ENCODE results near the gene PDE6D.

DNA sequence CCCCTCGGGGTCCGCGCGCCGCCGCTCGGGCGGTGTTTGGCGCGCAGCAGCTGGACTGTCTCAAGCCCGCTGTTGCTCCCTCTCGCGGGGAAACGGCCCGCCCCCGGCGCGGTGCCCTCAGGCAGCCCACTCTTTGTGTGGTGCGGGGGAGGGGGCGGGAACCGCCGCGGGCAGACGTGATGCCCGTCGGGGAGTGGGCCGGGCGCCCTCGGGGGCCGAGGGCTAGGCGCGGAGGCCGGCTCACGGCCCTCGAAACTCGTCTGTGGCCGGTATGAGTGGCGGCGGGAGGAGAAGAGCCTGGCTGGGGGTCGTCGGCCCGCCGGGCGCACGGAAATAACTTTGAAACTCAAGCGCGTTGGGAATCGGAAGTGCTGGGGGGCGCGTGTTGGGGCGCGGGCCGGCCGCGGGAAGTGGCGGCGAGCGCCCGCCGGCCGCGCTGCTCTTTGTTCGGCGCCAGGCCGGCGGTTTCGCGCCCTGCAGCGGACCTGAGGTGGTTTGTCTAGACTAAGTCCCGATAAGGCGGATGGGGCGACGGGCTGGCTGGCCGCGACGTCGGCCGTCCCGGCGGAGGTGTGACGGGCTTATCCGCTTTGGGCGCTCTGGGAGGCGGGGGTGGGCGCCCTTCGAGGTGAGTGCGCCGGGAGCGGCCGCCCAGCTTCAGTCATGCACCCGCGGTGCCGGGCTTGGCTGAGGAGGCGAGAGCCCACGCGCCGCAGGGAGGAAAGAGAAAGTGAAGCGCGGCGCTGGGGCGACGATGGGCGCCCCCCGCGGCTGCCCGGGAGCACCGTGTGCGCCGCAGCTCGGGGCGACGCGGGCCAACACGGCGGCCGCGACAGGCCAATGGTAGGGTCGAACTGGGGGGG is 72.1 kb downstream of the PDE6D start:
- TF ChIP-seq, protein P1, sequence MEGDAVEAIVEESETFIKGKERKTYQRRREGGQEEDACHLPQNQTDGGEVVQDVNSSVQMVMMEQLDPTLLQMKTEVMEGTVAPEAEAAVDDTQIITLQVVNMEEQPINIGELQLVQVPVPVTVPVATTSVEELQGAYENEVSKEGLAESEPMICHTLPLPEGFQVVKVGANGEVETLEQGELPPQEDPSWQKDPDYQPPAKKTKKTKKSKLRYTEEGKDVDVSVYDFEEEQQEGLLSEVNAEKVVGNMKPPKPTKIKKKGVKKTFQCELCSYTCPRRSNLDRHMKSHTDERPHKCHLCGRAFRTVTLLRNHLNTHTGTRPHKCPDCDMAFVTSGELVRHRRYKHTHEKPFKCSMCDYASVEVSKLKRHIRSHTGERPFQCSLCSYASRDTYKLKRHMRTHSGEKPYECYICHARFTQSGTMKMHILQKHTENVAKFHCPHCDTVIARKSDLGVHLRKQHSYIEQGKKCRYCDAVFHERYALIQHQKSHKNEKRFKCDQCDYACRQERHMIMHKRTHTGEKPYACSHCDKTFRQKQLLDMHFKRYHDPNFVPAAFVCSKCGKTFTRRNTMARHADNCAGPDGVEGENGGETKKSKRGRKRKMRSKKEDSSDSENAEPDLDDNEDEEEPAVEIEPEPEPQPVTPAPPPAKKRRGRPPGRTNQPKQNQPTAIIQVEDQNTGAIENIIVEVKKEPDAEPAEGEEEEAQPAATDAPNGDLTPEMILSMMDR (conservative IDR thresholded peaks at IDR 0.05; ENCODE audit: low read depth in 2 of 2): no peak
- no peak for TF ChIP-seq ZNF331 (CRISPR knock-in tag; IDR thresholded peaks at IDR 0.05; ENCODE audit: low read depth)
- TF ChIP-seq POLR2AphosphoS5 (IDR thresholded peaks at IDR 0.05; ENCODE audit: low read depth): no peak; the same call in 1 of the 2 replicates

All from GM23338 (cell line).